Measurements from ENCODE around the gene RNASEH1.
"Not testable (repeated sequence)": the region's sequence is repeated elsewhere in the genome, so short reads cannot be mapped to it uniquely, and the experiment has no call there.

The RNASEH1 gene

GRCh38 chr2:3517948-3518495, 40.1 kb downstream of the RNASEH1 start:
- peak; percentile 67 for DNase-seq

GRCh38 chr2:3516831-3517230, 41.3 kb downstream of the RNASEH1 start:
- no peak for DNase-seq

GRCh38 chr2:3515438-3515837, 42.7 kb downstream of the RNASEH1 start:
- not testable (repeated sequence) for DNase-seq

- no peak for DNase-seq
Observed at GRCh38 chr2:3513026-3513810, 44.9 kb downstream of the RNASEH1 start.

- DNase-seq, result no peak
Observed at GRCh38 chr2:3512086-3512485, 46.0 kb downstream of the RNASEH1 start.

GRCh38 chr2:3505771-3506170, 52.4 kb downstream of the RNASEH1 start:
- no peak for DNase-seq

- DNase-seq, result peak; percentile 72
Observed at GRCh38 chr2:3504741-3505140, 53.4 kb downstream of the RNASEH1 start.

- DNase-seq, result no peak
Observed at GRCh38 chr2:3503483-3503882, 54.6 kb downstream of the RNASEH1 start.

GRCh38 chr2:3503046-3503445, 55.1 kb downstream of the RNASEH1 start:
- DNase-seq, result no peak

- DNase-seq, result no peak
Observed at GRCh38 chr2:3500326-3500899, 57.7 kb downstream of the RNASEH1 start.

- no peak for DNase-seq
Observed at GRCh38 chr2:3498783-3499394, 59.2 kb downstream of the RNASEH1 start.

- not testable (repeated sequence) for DNase-seq
Observed at GRCh38 chr2:3496708-3497080, 61.4 kb downstream of the RNASEH1 start.

Measured in NCI-H2029 (cell line).